Heart right ventricle (tissue), 16 donors: ENCODE results near the gene SHISA6. TPM values are rescaled to one million over a fixed set of nuclear protein-coding genes. Genes with fewer than 3 reads are reported as not detected.

ENCODE experiments used
- ATAC-seq, 8 donors: fragments of 200-7000 bp; cut with Tn5 transposase; one replicate each; pipeline ENCODE4 v1.9.1; 2020; ENCODE audit warnings: mild to moderate bottlenecking in 8 of 8, moderate library complexity in 8 of 8, moderate number of reproducible peaks in 1 of 8
- DNase-seq, 2 donors: peaks; one replicate each; pipeline ENCODE4 v3.0.0-alpha.2; 2020
- H3K27ac ChIP-seq, 10 donors: fragments of 200-600 bp; sonication (generic) in 2 of 10; one replicate each; pipeline versions ENCODE4 v1.5.0 to v1.8.0; 2020 to 2022; ENCODE audit warnings: mild to moderate bottlenecking in 3 of 10
- H3K27me3 ChIP-seq, 7 donors: fragments of 200-600 bp; one replicate each; pipeline ENCODE4 v1.8.0; 2021 to 2022; ENCODE audit warnings: mild to moderate bottlenecking in 2 of 7
- H3K36me3 ChIP-seq, 9 donors: fragments of 200-600 bp; sonication (generic) in 1 of 9; one replicate each; pipeline versions ENCODE4 v1.5.0 to v1.8.0; 2020 to 2022; ENCODE audit warnings: mild to moderate bottlenecking in 2 of 9
- H3K4me1 ChIP-seq, 9 donors: fragments of 200-600 bp; sonication (generic) in 1 of 9; one replicate each; pipeline versions ENCODE4 v1.5.0 to v1.8.0; 2020 to 2022; ENCODE audit warnings: mild to moderate bottlenecking in 4 of 9
- H3K4me3 ChIP-seq, 10 donors: fragments of 200-600 bp; sonication (generic) in 2 of 10; one replicate each; pipeline versions ENCODE4 v1.5.0 to v1.8.0; 2020 to 2022; ENCODE audit warnings: mild to moderate bottlenecking in 7 of 10, moderate library complexity in 2 of 10
- H3K9me3 ChIP-seq, 11 donors: fragments of 200-600 bp in 10 of 11; sonication (generic) in 2 of 11; one replicate each; pipeline versions ENCODE4 v1.5.0 to v1.8.0; 2013 to 2022; ENCODE audit warnings: mild to moderate bottlenecking in 2 of 11, control low read depth in 1 of 11, moderate library complexity in 1 of 11
- WGBS, 2 donors: extraction: QIAGEN DNeasy Blood & Tissue Kit; methylation state at CpG; one replicate each; pipeline ENCODE4 v1.1.7; 2013; ENCODE audit warnings: inconsistent platforms in 1 of 2; 5-methylcytosine and 5-hydroxymethylcytosine counted together
- intact Hi-C, 10 donors: fragments of 100-400 bp; cut with DNase I; formaldehyde crosslinking; loops; one replicate each; pipeline versions ENCODE4 v1.11.1 to v1.14.2; 2022
- polyA plus RNA-seq, 2 donors: library from polyadenylated mRNA; stranded (reverse); fragments of 200-250 nt; gene quantifications; one replicate each; pipeline ENCODE4 v1.2.3, GENCODE V29; 2013
- total RNA-seq, 10 donors: library from RNA; stranded (reverse); fragmentation: NEBNext Ultra II Directional in 3 of 10; extraction: Animal tissue kit (Norgen Biotek cat#: 25700) in 3 of 10; gene quantifications; one replicate each; pipeline versions ENCODE4 v1.2.1 to v1.2.4, GENCODE V29; 2021 to 2023
- TF ChIP-seq, protein P1 (sequence below), 9 donors: fragments of 200-600 bp; sonication (generic) in 2 of 9; IDR thresholded peaks; one replicate each; pipeline versions ENCODE4 v1.5.0 to v1.8.0; 2021 to 2022; ENCODE audit warnings: antibody characterized with exemption in 9 of 9, mild to moderate bottlenecking in 5 of 9, moderate library complexity in 1 of 9
- donor health status: Arrhythmogenic right ventricular cardiomyopathy.
- donor health status: ischemic (EF 13 %, LVEDD 7.1; RV severe dilation, severe dysfunction).
- donor health status: healthy with polysubstance abuse.
- donor health status: DM: no; HTN: yes; CAD: no.
- donor health status: DM: no; HTN: no; CAD: no.
- donor health status: ischemic (EF 25% LVEDD 6.9; RV normal size, moderate dysfunction).
- donor health status: ischemic (EF 25% LVEDD 5.7; RV mildly dilated, moderate dysfunction).
- donor health status: healthy.
- donor health status: DM: yes; HTN: yes; CAD: no.
- donor health status: Ischemic cardiomyopathy.
- donor health status: ischemic (EF 35%, LVEDD 5.7; RV mildly dilated, moderate dysfunction).
- donor health status: nonischemic (EF 11% LVEDD 7.7; RV severe dilation, severe dysfunction).
- donor health status: DM: yes; HTN: yes; CAD: no.
- donor health status: PGD.
- donor health status: ischemic (EF 29% LVEDD 5.4; RV normal size, mild dysfunction).
- donor health status: nonischemic (EF 23%, LVEDD 6.1; RV moderate dilation, normal function).

SHISA6 gene
- total and polyA plus RNA-seq, 12 donors = 0.06 to 0.66 (median 0.23) TPM

DNA sequence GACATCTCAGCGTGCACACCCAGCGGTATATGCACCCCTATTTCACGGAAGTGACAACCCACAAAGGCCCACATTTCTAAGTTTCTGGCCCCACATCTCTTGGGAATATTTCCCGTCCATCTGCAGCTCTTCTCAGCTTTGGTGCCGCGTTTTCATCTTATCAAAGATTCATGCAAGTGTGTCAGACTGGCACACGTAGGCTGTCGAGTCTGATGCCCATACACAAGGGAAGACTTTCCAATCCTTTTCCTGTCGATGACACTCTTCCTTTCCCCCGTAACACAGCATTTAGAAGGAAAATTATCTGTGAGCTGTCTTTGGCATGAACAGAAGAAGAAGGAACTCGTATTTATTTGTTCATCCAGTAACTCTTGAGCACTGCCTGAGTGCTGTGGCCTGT lies 83.0 kb downstream of the SHISA6 start:
- intact Hi-C loops = no loop called here
- no peak for ATAC-seq
- WGBS, 2 donors = 82% methylated on average over 11 of the region's 11 CpGs

DNA sequence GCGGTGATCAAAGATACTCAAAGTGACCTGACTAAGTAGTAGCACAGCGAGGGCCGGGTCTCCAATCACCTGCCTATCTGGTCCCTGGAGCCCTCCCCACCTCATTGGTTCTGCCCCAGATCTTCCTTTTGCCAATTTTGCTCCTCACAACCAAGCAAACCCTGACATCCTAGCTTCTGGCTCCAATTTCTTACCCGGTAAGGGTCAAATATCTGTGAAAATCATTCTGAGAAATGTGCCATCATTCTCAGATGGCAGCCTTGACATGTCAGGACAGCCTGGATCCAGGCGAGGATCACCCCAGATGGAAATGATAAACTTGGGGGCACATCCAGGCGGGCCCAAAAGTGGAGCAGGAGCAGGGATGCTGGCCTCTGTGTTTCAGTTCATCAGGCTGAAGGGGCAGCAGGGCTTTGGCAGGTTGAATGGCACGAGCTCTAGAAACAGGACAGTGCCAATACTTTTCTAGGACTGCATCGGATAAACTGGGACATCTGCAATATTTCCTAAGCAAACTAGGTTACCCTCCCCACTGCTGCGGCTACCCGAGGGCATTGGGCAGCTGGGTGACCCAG lies 83.9 kb downstream of the SHISA6 start:
- 88 to 89% methylated on average over 10 of the region's 10 CpGs for WGBS, 2 donors
- TF ChIP-seq, protein P1, sequence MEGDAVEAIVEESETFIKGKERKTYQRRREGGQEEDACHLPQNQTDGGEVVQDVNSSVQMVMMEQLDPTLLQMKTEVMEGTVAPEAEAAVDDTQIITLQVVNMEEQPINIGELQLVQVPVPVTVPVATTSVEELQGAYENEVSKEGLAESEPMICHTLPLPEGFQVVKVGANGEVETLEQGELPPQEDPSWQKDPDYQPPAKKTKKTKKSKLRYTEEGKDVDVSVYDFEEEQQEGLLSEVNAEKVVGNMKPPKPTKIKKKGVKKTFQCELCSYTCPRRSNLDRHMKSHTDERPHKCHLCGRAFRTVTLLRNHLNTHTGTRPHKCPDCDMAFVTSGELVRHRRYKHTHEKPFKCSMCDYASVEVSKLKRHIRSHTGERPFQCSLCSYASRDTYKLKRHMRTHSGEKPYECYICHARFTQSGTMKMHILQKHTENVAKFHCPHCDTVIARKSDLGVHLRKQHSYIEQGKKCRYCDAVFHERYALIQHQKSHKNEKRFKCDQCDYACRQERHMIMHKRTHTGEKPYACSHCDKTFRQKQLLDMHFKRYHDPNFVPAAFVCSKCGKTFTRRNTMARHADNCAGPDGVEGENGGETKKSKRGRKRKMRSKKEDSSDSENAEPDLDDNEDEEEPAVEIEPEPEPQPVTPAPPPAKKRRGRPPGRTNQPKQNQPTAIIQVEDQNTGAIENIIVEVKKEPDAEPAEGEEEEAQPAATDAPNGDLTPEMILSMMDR (IDR thresholded peaks at IDR 0.05) = no peak
- ATAC-seq (no peak), DNase-seq (no peak)
- intact Hi-C loops = no loop called here
- no peaks in the 10 kb centered on the region for H3K4me1 ChIP-seq
- H3K27me3 ChIP-seq = peaks cover 0 to 20% (median 4%) of the 10 kb centered on the region in 7 donors
- H3K9me3 ChIP-seq = peaks cover 0 to 9% (median 0%) of the 10 kb centered on the region in 11 donors
- no peak overlapping the region for H3K27ac ChIP-seq
- no peaks in the 10 kb centered on the region for H3K36me3 ChIP-seq
- no peak overlapping the region for H3K4me3 ChIP-seq

More for the DNA sequence above, 83.0 kb downstream of the SHISA6 start:
- Histone ChIP-seq H3K27me3 (peaks cover 0 to 11% (median 4%) of the 10 kb centered on the region in 7 donors), H3K4me3 (no peak overlapping the region), H3K4me1 (no peaks in the 10 kb centered on the region), H3K27ac (no peak overlapping the region), H3K9me3 (peaks cover 0 to 9% (median 0%) of the 10 kb centered on the region in 11 donors), H3K36me3 (no peaks in the 10 kb centered on the region)
- no peak for DNase-seq
- TF ChIP-seq, protein P1 (IDR thresholded peaks at IDR 0.05) = no peak

DNA sequence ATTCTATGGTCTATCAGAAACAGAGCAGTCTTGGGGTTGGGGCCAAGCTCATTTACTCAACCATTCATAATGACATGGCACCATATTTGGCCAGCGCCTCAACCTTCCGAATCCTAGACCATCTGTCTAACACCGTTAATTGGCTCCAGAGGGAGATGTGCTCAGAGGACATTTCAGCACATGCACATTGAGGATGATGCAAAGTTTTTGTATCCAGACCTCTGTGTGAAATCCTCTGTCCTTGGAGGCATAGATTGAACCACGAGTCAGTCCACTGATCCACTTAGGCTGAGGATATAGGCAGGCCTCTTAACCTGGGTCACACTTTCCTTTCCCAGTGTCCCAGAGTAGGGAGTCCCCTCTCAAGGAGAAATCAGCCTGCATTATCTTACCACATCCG lies 85.5 kb downstream of the SHISA6 start:
- no peak overlapping the region for H3K27ac ChIP-seq
- H3K4me1 ChIP-seq = no peaks in the 10 kb centered on the region
- no peaks in the 10 kb centered on the region for H3K36me3 ChIP-seq
- no peak for ATAC-seq
- peaks cover 0 to 30% (median 4%) of the 10 kb centered on the region in 7 donors for H3K27me3 ChIP-seq
- WGBS, 2 donors = 84 to 88% methylated on average over 5 of the region's 5 CpGs
- no peak overlapping the region for H3K4me3 ChIP-seq
- peaks cover 0 to 2% (median 0%) of the 10 kb centered on the region in 11 donors for H3K9me3 ChIP-seq
- TF ChIP-seq, protein P1 (IDR thresholded peaks at IDR 0.05) = no peak
- DNase-seq = no peak
- intact Hi-C loops = no loop called here

DNA sequence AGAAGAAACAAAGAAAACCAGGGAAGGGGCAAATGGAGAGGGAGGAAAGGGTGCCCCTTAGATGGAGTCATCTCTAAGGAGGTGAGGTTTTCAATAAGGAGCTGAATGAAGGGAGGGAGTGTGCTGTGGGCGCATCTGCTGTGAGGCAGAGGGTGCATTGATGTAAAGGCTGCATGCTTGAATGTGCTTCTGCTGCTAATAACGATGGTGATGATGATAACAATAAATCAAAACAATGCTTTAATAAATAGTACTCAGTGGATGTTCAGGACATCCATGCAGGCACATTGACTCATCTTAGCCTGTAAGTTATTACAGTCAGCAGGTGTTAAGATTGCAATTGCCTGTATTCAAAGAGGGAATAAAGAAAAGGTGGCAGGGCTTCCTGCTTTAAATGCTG lies 87.8 kb downstream of the SHISA6 start:
- no peak overlapping the region for H3K27ac ChIP-seq
- H3K4me3 ChIP-seq = no peak overlapping the region
- no peaks in the 10 kb centered on the region for H3K36me3 ChIP-seq
- DNase-seq (no peak), ATAC-seq (no peak)
- TF ChIP-seq, protein P1 (IDR thresholded peaks at IDR 0.05) = no peak
- 63 to 65% methylated on average over 2 of the region's 2 CpGs for WGBS, 2 donors
- H3K9me3 ChIP-seq = no peaks in the 10 kb centered on the region
- H3K27me3 ChIP-seq = peaks cover 0 to 33% (median 4%) of the 10 kb centered on the region in 7 donors
- no peaks in the 10 kb centered on the region for H3K4me1 ChIP-seq
- intact Hi-C loops = no loop called here
